A549 (cell line): ENCODE measurements around the gene OVCH1.

Experiments used
- CEBPB ChIP-seq, 2 experiments: fragments of >200 bp in 1 of 2; sonication (Bioruptor Twin) in 1 of 2; formaldehyde crosslinking in 1 of 2; IDR thresholded peaks; 2 replicates each; pipeline ENCODE4 v1.6.1; 2012 to 2016
- EP300 ChIP-seq, 2 experiments: fragments of >200 bp; sonication (Bioruptor Twin); formaldehyde crosslinking; IDR thresholded peaks; 2 replicates in 1 of 2; 3 replicates in 1 of 2; pipeline ENCODE4 v1.6.1; 2016 to 2017
- ESRRA ChIP-seq: fragments of 150-350 bp; IDR thresholded peaks from 2 replicates; pipeline ENCODE4 v1.6.1; 2014; ENCODE audit warnings: mild to moderate bottlenecking, low read length, borderline replicate concordance
- HDAC2 ChIP-seq: fragments of 200-600 bp; sonication (generic); IDR thresholded peaks from 2 replicates; pipeline ENCODE4 v1.6.1; 2016
- HOXA7 ChIP-seq: fragments of 250-450 bp; sonication (Bioruptor Pico); IDR thresholded peaks from 2 replicates; pipeline ENCODE4 v1.5.0; 2020; ENCODE audit warnings: mild to moderate bottlenecking, moderate library complexity
- MAZ ChIP-seq: fragments of 150-350 bp; IDR thresholded peaks from 2 replicates; pipeline ENCODE4 v1.6.1; 2014; ENCODE audit warnings: antibody characterized with exemption, low read depth, low read length, borderline replicate concordance
- MYC ChIP-seq: IDR thresholded peaks from 2 replicates; pipeline ENCODE4 v1.6.1; 2012; ENCODE audit warnings: mild to moderate bottlenecking, inconsistent platforms, low read length, improper control_type of control experiment, borderline replicate concordance
- POLR2A ChIP-seq: IDR thresholded peaks from 2 replicates; pipeline ENCODE4 v1.6.1; 2012; ENCODE audit warnings: mild to moderate bottlenecking, low read length
- RAD21 ChIP-seq, 2 experiments: fragments of >200 bp in 1 of 2; sonication (Bioruptor Twin) in 1 of 2; formaldehyde crosslinking in 1 of 2; IDR thresholded peaks in 1 of 2; conservative IDR thresholded peaks in 1 of 2; 2 replicates in 1 of 2; 3 replicates in 1 of 2; pipeline ENCODE4 v1.6.1; 2012 to 2018; ENCODE audit warnings: inconsistent platforms in 1 of 2
- SREBF2 ChIP-seq: fragments of 450-650 bp; IDR thresholded peaks from 2 replicates; pipeline ENCODE4 v1.6.1; 2014; ENCODE audit warnings: mild to moderate bottlenecking, moderate library complexity
- TF ChIP-seq, protein P1 (sequence below): fragments of >200 bp; sonication (Bioruptor Twin); formaldehyde crosslinking; IDR thresholded peaks from 3 replicates; pipeline ENCODE4 v1.5.1; 2016
- TF ChIP-seq, protein P2 (sequence below): fragments of 200-600 bp; sonication (generic); IDR thresholded peaks from 2 replicates; pipeline ENCODE4 v1.6.1; 2016; ENCODE audit warnings: antibody characterized with exemption, mild to moderate bottlenecking, moderate library complexity
- TF ChIP-seq, protein P3 (sequence below): fragments of 150-350 bp; IDR thresholded peaks from 2 replicates; pipeline ENCODE4 v1.6.1; 2014; ENCODE audit warnings: low read depth, mild to moderate bottlenecking, low read length

DNA sequence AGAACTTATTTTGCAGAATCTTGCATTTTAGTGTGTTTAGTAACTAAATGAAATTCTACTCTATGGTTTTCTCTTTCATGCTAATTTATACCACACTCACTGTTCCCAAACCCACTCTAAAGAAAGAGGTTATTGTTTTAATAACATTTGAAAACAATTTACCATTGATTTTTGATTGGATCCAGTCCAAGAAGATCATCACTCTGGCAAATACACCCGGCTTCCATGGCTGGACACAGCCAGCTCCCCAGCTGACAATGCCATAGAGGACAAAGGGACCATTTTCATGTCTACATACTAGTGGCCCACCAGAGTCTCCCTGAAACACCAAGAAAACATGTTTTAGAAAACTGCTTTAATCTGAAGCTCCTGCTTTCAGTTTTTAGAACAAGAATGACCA lies 42.4 kb downstream of the OVCH1 start:
- TF ChIP-seq HOXA7 (CRISPR knock-in tag) (no peak), EP300 (IDR thresholded peaks at IDR 0.05) (no peak), POLR2A (no peak), HDAC2 (no peak), RAD21 (conservative IDR thresholded peaks at IDR 0.05 in 1 of 2, IDR thresholded peaks at IDR 0.05 in 1 of 2) (no peak), SREBF2 (no peak), MAZ (no peak), CEBPB (IDR thresholded peaks at IDR 0.05) (no peak), MYC (no peak), ESRRA (no peak)
- TF ChIP-seq, protein P1, sequence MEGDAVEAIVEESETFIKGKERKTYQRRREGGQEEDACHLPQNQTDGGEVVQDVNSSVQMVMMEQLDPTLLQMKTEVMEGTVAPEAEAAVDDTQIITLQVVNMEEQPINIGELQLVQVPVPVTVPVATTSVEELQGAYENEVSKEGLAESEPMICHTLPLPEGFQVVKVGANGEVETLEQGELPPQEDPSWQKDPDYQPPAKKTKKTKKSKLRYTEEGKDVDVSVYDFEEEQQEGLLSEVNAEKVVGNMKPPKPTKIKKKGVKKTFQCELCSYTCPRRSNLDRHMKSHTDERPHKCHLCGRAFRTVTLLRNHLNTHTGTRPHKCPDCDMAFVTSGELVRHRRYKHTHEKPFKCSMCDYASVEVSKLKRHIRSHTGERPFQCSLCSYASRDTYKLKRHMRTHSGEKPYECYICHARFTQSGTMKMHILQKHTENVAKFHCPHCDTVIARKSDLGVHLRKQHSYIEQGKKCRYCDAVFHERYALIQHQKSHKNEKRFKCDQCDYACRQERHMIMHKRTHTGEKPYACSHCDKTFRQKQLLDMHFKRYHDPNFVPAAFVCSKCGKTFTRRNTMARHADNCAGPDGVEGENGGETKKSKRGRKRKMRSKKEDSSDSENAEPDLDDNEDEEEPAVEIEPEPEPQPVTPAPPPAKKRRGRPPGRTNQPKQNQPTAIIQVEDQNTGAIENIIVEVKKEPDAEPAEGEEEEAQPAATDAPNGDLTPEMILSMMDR = no peak
- TF ChIP-seq, protein P2, sequence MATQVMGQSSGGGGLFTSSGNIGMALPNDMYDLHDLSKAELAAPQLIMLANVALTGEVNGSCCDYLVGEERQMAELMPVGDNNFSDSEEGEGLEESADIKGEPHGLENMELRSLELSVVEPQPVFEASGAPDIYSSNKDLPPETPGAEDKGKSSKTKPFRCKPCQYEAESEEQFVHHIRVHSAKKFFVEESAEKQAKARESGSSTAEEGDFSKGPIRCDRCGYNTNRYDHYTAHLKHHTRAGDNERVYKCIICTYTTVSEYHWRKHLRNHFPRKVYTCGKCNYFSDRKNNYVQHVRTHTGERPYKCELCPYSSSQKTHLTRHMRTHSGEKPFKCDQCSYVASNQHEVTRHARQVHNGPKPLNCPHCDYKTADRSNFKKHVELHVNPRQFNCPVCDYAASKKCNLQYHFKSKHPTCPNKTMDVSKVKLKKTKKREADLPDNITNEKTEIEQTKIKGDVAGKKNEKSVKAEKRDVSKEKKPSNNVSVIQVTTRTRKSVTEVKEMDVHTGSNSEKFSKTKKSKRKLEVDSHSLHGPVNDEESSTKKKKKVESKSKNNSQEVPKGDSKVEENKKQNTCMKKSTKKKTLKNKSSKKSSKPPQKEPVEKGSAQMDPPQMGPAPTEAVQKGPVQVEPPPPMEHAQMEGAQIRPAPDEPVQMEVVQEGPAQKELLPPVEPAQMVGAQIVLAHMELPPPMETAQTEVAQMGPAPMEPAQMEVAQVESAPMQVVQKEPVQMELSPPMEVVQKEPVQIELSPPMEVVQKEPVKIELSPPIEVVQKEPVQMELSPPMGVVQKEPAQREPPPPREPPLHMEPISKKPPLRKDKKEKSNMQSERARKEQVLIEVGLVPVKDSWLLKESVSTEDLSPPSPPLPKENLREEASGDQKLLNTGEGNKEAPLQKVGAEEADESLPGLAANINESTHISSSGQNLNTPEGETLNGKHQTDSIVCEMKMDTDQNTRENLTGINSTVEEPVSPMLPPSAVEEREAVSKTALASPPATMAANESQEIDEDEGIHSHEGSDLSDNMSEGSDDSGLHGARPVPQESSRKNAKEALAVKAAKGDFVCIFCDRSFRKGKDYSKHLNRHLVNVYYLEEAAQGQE = no peak
- TF ChIP-seq, protein P3, sequence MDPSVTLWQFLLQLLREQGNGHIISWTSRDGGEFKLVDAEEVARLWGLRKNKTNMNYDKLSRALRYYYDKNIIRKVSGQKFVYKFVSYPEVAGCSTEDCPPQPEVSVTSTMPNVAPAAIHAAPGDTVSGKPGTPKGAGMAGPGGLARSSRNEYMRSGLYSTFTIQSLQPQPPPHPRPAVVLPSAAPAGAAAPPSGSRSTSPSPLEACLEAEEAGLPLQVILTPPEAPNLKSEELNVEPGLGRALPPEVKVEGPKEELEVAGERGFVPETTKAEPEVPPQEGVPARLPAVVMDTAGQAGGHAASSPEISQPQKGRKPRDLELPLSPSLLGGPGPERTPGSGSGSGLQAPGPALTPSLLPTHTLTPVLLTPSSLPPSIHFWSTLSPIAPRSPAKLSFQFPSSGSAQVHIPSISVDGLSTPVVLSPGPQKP = no peak
